GM15510 (cell line): Measurements from ENCODE around the gene SLC13A3.

Experiments
- POLR2A ChIP-seq: IDR thresholded peaks from 3 replicates; pipeline ENCODE4 v1.6.1; 2011; ENCODE audit warnings: borderline replicate concordance; ENCODE audit not compliant: insufficient read length; ENCODE audit errors: extremely low read depth

SLC13A3 gene

GRCh38 chr20:46562373-46563169 is 88.7 kb downstream of the SLC13A3 start:
- no peak for TF ChIP-seq POLR2A

GRCh38 chr20:46562009-46562372 is 89.3 kb downstream of the SLC13A3 start:
- TF ChIP-seq POLR2A: no peak

- TF ChIP-seq POLR2A: no peak
Measured at GRCh38 chr20:46559685-46560440, 91.4 kb downstream of the SLC13A3 start.

GRCh38 chr20:46559001-46559400 is 92.3 kb downstream of the SLC13A3 start:
- no peak for TF ChIP-seq POLR2A

GRCh38 chr20:46558511-46558959 is 92.7 kb downstream of the SLC13A3 start:
- no peak for TF ChIP-seq POLR2A

- TF ChIP-seq POLR2A: no peak
Measured at GRCh38 chr20:46557231-46557956, 93.9 kb downstream of the SLC13A3 start.

GRCh38 chr20:46555370-46555956 is 95.8 kb downstream of the SLC13A3 start:
- no peak for TF ChIP-seq POLR2A

- TF ChIP-seq POLR2A: no peak
Measured at GRCh38 chr20:46554828-46555227, 96.4 kb downstream of the SLC13A3 start.

GRCh38 chr20:46553926-46554325 is 97.3 kb downstream of the SLC13A3 start:
- TF ChIP-seq POLR2A: no peak

- no peak for TF ChIP-seq POLR2A
Measured at GRCh38 chr20:46552460-46553420, 98.5 kb downstream of the SLC13A3 start.

GRCh38 chr20:46551522-46552381 is 99.5 kb downstream of the SLC13A3 start:
- no peak for TF ChIP-seq POLR2A

GRCh38 chr20:46550461-46550860 is 100.8 kb downstream of the SLC13A3 start, which contains the start of gene OCSTAMP:
OCSTAMP (minus strand) TSS chr20:46550654; CDS start chr20:46550560, 94 bp downstream.
- no peak for TF ChIP-seq POLR2A
